ENCODE measurements around the gene SIPA1. TPM values are rescaled to one million over a fixed set of nuclear protein-coding genes. Genes with fewer than 3 reads are reported as not detected.

SIPA1 gene
- total and polyA plus RNA-seq, 9 donors, result 10.0 to 48.2 (median 37.9) TPM

DNA sequence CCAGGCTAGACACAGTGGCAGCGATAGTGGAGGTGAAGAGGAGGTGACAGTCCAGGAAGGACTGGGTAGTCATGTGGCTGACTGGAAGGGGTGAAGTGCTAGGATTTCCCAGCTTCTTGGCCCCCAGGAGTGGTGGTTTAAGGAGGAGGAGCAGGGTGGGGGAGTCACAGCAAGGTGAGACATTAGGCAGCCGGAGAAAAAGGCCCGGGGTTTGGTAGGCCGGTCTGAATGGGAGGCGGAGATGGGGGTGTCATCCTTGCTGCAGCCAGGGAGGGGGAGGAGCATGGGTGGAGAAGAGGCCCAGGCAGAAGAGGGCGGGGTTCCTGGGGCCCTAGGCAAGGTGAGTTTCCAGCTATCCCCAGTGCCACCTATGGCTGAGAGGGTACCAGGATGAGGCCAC, 6.1 kb downstream of the SIPA1 start:
- TF ChIP-seq POLR2A (IDR thresholded peaks at IDR 0.05), result no peak
- no peak for TF ChIP-seq EP300 (IDR thresholded peaks at IDR 0.05)
- TF ChIP-seq, protein P1, sequence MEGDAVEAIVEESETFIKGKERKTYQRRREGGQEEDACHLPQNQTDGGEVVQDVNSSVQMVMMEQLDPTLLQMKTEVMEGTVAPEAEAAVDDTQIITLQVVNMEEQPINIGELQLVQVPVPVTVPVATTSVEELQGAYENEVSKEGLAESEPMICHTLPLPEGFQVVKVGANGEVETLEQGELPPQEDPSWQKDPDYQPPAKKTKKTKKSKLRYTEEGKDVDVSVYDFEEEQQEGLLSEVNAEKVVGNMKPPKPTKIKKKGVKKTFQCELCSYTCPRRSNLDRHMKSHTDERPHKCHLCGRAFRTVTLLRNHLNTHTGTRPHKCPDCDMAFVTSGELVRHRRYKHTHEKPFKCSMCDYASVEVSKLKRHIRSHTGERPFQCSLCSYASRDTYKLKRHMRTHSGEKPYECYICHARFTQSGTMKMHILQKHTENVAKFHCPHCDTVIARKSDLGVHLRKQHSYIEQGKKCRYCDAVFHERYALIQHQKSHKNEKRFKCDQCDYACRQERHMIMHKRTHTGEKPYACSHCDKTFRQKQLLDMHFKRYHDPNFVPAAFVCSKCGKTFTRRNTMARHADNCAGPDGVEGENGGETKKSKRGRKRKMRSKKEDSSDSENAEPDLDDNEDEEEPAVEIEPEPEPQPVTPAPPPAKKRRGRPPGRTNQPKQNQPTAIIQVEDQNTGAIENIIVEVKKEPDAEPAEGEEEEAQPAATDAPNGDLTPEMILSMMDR (IDR thresholded peaks at IDR 0.05), result no peak
- no peak for DNase-seq
- Histone ChIP-seq H3K27ac (no peak overlapping the region), H3K4me3 (no peak overlapping the region), H3K4me1 (ENCODE audit: insufficient read depth) (peaks cover 4% of the 10 kb centered on the region), H3K9me3 (no peaks in the 10 kb centered on the region), H3K27me3 (no peaks in the 10 kb centered on the region), H3K36me3 (no peaks in the 10 kb centered on the region)
- WGBS, 3 donors, result 61 to 69% (median 64%) methylated on average over 6 of the region's 6 CpGs
- intact Hi-C loops (cut with DNase I), result no loop called here

DNA sequence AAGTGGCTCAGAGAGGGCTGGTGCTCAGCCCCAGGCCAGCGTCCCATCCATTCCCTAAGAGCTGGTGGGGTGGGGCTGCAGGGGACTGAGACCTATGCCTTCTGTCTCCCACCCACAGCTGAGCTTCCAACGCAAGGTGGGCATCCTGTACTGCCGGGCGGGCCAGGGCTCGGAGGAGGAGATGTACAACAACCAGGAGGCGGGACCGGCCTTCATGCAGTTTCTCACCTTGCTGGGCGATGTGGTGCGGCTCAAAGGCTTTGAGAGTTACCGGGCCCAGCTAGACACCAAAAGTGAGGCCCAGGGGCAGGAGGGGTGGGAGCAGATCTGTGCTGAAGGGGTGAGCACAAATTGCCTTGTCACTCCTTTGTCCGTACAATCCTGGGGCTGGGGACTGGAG, 6.9 kb downstream of the SIPA1 start:
- Histone ChIP-seq H3K27me3 (no peaks in the 10 kb centered on the region), H3K4me3 (no peak overlapping the region), H3K9me3 (no peaks in the 10 kb centered on the region), H3K27ac (no peak overlapping the region), H3K36me3 (no peaks in the 10 kb centered on the region), H3K4me1 (ENCODE audit: insufficient read depth) (peaks cover 4% of the 10 kb centered on the region)
- 81 to 89% (median 88%) methylated on average over 11 of the region's 11 CpGs for WGBS, 3 donors
- no peak for DNase-seq
- intact Hi-C loops (cut with DNase I), result no loop called here
- TF ChIP-seq EP300 (IDR thresholded peaks at IDR 0.05) (no peak), POLR2A (IDR thresholded peaks at IDR 0.05) (no peak)
- TF ChIP-seq, protein P1 (IDR thresholded peaks at IDR 0.05), result no peak

DNA sequence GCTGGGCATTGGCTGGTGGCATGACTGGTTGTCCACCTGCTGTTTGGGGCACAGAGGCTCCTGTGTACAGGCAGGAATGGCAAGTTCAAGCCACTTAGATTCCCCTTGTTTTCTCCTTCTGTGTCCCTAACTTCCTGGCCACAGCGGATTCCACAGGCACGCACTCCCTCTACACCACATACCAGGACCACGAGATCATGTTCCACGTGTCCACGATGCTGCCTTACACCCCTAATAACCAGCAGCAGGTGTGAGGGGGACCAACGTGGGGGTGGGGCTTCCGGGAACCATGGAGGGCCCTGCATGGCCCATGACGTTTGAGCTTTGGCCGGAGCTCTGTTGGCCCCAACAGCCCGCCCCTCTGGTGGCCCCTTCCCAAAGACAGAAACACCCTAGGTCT, 7.8 kb downstream of the SIPA1 start:
- Histone ChIP-seq H3K4me3 (no peak overlapping the region), H3K9me3 (no peaks in the 10 kb centered on the region), H3K27ac (no peak overlapping the region), H3K4me1 (ENCODE audit: insufficient read depth) (peaks cover 8% of the 10 kb centered on the region), H3K27me3 (no peaks in the 10 kb centered on the region), H3K36me3 (no peaks in the 10 kb centered on the region)
- 61 to 66% (median 63%) methylated on average over 10 of the region's 10 CpGs for WGBS, 3 donors
- intact Hi-C loops (cut with DNase I), result no loop called here
- DNase-seq, result no peak
- TF ChIP-seq POLR2A (IDR thresholded peaks at IDR 0.05), result no peak
- TF ChIP-seq, protein P1 (IDR thresholded peaks at IDR 0.05), result no peak
- no peak for TF ChIP-seq EP300 (IDR thresholded peaks at IDR 0.05)

DNA sequence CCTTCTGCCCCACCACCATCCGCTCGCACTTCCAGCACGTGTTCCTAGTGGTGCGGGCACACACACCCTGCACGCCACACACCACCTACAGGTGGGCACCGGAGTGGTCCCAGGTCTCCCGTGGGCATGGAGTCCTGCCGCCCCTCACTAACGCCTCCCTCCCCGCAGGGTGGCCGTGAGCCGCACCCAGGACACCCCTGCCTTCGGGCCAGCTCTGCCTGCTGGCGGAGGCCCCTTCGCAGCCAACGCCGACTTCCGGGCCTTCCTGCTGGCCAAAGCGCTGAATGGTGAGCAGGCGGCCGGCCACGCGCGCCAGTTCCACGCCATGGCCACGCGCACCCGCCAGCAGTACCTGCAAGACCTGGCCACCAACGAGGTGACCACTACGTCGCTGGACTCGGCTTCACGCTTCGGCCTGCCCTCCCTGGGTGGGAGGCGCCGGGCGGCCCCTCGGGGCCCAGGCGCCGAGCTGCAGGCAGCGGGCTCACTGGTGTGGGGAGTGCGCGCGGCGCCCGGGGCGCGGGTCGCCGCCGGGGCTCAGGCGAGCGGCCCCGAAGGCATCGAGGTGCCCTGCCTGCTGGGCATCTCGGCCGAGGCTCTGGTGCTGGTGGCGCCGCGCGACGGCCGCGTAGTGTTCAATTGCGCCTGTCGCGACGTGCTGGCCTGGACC, 8.5 kb downstream of the SIPA1 start:
- Histone ChIP-seq H3K36me3 (no peaks in the 10 kb centered on the region), H3K9me3 (no peaks in the 10 kb centered on the region), H3K27me3 (no peaks in the 10 kb centered on the region), H3K4me3 (no peak overlapping the region), H3K4me1 (ENCODE audit: insufficient read depth) (peaks cover 12% of the 10 kb centered on the region), H3K27ac (peak overlapping the region in 1 of 2 donors; percentile 81)
- peak in 1 of 5 donors; percentile 53 for DNase-seq
- WGBS, 3 donors, result 81 to 89% (median 88%) methylated on average over 52 to 68 of the region's 68 CpGs
- TF ChIP-seq, protein P1 (IDR thresholded peaks at IDR 0.05), result no peak
- TF ChIP-seq POLR2A (IDR thresholded peaks at IDR 0.05), result no peak
- no peak for TF ChIP-seq EP300 (IDR thresholded peaks at IDR 0.05)
- intact Hi-C loops (cut with DNase I), result no loop called here

All from ovary (tissue), 9 donors.